GM18951 (cell line): ENCODE measurements around the gene ETV7.
"Not testable (repeated sequence)": the region's sequence is repeated elsewhere in the genome, so short reads cannot be mapped to it uniquely, and the experiment has no call there.

Experiments
- POLR2A ChIP-seq: IDR thresholded peaks from 4 replicates; pipeline ENCODE4 v1.6.1; 2011; ENCODE audit warnings: mild to moderate bottlenecking; ENCODE audit not compliant: insufficient read length, insufficient read depth; ENCODE audit errors: extremely low read depth
- in situ Hi-C: fragments of 300-500 bp; cut with MboI; formaldehyde crosslinking; loops from one replicate; pipeline ENCODE4 v1.12.0; 2022; ENCODE audit warnings: low sequenced_read_pairs, mixed read lengths, inconsistent platforms; ENCODE audit not compliant: unreplicated experiment

ETV7 gene

GRCh38 chr6:36377594-36377993, 9.9 kb downstream of the ETV7 start:
- TF ChIP-seq POLR2A = no peak
- in situ Hi-C loops = no loop called here

DNA sequence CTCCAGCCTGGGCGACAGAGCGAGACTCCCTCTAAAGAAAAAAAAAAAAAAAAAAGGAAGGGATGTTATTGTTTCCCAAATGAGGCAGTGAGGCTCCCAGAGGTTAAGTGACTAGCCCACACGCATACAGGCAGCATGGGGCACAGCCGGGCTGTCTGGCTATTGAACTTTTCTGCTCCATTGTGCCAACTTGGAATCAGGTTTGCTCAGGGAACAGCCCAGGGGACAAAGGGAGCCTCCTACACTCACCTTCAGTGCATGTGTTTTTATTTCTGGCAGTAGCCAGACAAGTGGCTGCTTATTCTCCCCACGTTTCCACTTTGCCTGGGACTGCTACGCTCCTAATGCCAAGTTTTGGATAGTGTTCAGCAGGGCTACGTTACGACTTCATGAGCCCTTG, 10.7 kb downstream of the ETV7 start:
- in situ Hi-C loops = no loop called here
- no peak for TF ChIP-seq POLR2A

DNA sequence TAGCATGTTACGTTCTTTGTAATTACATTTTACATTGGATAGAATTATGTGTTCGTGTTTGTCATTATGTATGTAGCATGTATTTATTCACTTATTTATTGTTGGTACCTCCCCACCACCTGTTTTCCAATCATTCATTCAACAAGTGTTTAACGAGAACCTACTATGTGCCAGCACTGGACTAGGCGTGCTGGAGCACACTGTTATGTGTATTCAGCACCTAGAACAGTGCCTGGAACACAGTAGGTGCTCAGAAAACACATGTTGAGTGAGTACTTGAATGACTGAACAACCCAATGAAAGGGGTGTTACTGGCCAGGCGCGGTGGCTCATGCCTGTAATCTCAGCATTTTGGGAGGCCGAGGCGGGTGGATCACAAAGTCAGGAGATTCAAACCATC, 11.3 kb downstream of the ETV7 start:
- TF ChIP-seq POLR2A = no peak
- in situ Hi-C loops = no loop called here

DNA sequence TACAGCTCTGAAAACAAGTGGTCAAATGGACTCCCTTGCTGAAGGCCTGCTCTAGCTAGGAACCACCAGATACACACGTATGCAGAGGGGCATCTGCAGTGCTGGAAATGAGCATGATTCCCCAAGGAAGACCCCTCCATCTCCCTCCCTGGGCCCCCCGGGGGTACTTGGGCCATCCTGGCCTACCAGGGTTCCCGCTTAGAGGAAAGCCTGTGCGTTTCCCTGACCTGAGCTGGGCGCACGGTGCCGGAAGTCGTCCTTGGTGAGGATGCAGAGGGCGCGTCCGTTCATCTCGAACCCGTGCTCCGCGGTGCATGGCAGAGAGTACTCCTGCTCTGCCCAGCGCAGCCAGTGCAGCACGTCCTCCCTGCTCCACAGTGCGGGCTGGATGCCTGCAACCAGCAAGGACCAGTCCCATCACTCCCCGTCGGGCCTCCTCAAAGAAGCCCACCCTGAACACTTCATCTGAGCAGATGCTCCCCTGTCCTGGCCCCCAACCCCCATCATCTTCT, 11.8 kb downstream of the ETV7 start:
- TF ChIP-seq POLR2A = no peak
- in situ Hi-C loops = no loop called here

GRCh38 chr6:36374972-36375371, 12.5 kb downstream of the ETV7 start:
- in situ Hi-C loops = no loop called here
- TF ChIP-seq POLR2A = no peak

DNA sequence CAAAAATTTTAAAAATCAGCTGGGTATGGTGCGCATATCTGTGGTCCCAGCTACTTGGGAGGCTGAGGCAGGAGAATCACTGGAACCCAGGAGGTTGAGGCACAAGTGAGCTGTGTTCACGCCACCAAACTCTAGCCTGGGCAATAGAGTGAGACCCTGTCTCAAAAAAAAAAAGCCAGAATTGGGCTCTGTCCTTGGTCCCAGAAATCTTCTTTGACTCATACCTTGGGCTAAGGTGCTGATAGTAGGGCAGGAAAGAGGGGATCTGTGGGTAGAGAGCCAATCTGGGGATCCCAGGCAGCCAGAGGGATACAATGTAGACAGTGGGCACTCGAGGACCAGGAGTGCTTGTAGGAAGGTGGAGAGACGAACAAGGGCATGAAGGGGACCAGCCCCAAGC, 13.3 kb downstream of the ETV7 start:
- in situ Hi-C loops = no loop called here
- TF ChIP-seq POLR2A = no peak

GRCh38 chr6:36373368-36374019, 14.0 kb downstream of the ETV7 start:
- TF ChIP-seq POLR2A = no peak
- in situ Hi-C loops = no loop called here

DNA sequence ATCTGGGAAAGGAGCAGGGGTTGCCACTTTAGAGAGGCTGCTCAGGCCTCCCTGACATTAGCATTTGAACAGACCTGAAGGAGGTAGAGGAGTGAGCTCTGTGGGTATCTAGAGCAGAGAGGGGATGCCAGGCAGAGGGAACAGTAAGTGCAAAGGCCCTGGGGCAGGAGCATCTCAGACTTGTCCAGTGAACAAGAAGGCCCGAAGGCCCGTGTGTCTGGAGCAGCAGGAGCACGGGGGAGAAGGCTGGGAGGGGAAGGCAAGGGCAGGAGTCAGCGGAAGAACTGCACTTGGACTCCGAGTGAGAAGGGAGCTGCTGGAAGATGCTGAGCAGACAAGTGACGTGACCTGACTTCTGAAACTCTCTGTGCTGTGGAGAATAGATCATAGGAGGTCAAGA, 15.4 kb downstream of the ETV7 start:
- in situ Hi-C loops = no loop called here
- TF ChIP-seq POLR2A = no peak

GRCh38 chr6:36371211-36371610, 16.3 kb downstream of the ETV7 start:
- in situ Hi-C loops = no loop called here
- no peak for TF ChIP-seq POLR2A

GRCh38 chr6:36370638-36371037, 16.8 kb downstream of the ETV7 start:
- no peak for TF ChIP-seq POLR2A
- in situ Hi-C loops = no loop called here

GRCh38 chr6:36368921-36369865, 18.3 kb downstream of the ETV7 start:
- in situ Hi-C loops = no loop called here
- TF ChIP-seq POLR2A = no peak

GRCh38 chr6:36368421-36368820, 19.0 kb downstream of the ETV7 start:
- in situ Hi-C loops = no loop called here
- no peak for TF ChIP-seq POLR2A

DNA sequence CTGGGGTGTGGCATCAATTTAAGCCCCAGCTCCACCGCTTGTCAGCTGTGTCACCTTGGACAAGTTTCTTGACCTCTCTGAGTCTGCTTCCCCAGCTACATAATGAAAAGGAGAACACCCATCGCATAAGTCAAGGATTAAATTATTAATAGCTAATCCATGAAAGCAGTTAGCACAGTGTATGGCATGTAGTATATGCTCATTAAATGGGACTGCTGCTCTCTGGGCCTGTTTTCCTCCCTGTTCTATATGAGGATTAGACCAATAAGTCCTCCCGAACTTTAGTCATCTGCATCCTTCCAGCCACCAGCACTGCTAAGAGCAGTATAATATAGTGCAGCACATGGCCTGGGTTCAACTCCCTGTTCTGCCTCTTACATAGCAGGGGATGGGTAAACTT, 19.7 kb downstream of the ETV7 start:
- in situ Hi-C loops = no loop called here
- TF ChIP-seq POLR2A = no peak

- in situ Hi-C loops = no loop called here
- TF ChIP-seq POLR2A = no peak
Observed at GRCh38 chr6:36364669-36365479, 22.6 kb downstream of the ETV7 start.

DNA sequence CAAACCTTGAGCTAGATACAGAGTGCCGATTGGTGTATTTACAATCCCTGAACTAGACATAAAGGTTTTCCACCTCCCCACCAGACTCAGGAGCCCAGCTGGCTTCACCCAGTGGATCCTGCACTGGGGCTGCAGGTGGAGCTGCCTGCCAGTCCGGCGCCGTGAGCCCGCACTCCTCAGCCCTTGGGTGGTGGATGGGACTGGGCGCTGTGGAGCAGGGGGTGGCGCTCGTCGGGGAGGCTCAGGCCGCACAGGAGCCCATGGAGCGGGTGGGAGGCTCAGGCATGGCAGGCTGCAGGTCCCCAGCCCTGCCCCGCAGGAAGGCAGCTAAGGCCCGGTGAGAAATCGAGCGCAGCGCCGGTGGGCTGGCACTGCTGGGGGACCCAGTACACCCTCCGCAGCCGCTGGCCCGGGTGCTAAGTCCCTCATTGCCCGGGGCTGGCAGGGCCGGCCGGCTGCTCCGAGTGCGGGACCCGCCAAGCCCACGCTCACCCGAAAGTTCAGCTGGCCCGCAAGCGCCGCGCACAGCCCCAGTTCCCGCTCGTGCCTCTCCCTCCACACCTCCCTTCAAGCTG, 23.3 kb downstream of the ETV7 start:
- in situ Hi-C loops = not testable (repeated sequence)

DNA sequence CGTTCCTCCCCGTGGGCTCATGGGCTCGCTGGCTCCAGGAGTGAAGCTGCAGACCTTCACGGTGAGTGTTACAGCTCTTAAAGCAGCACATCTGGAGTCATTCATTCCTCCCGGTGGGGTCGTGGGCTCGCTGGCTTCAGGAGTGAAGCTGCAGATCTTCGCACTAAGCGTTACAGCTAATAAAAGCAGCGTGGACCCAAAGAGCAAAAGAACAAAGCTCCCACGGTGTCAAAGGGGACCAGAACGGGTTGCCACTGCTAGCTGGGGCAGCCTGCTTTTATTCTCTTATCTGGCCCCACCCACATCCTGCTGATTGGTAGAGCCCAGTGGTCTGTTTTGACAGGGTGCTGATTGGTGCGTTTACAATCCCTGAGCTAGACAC, 24.1 kb downstream of the ETV7 start:
- in situ Hi-C loops = not testable (repeated sequence)
